GM23338 (cell line): ENCODE measurements around the gene FYN. TPM values are rescaled to one million over a fixed set of nuclear protein-coding genes. Genes with fewer than 3 reads are reported as not detected.

Experiments used
- ATAC-seq: fragments of 200-7000 bp; cut with Tn5 transposase; 3 replicates; pipeline ENCODE4 v1.9.1; 2020
- DNase-seq: peaks from one replicate; pipeline ENCODE4 v3.0.0-alpha.2; 2015; ENCODE audit warnings: low spot score
- H2AFZ ChIP-seq: fragments of 200-600 bp; sonication (generic); 2 replicates; pipeline ENCODE4 v1.8.0; 2016; ENCODE audit warnings: antibody characterized with exemption, mild to moderate bottlenecking, moderate library complexity
- H3F3A ChIP-seq: fragments of 200-600 bp; sonication (generic); replicated peaks from 2 replicates; pipeline ENCODE4 v1.8.0; 2017; ENCODE audit warnings: antibody characterized with exemption, mixed run types, low read depth
- H3K27ac ChIP-seq: fragments of 200-600 bp; sonication (generic); 2 replicates; pipeline ENCODE4 v1.6.1; 2016; ENCODE audit warnings: low read depth
- H3K27me3 ChIP-seq: fragments of 200-600 bp; sonication (generic); 2 replicates; pipeline ENCODE4 v1.8.0; 2016; ENCODE audit warnings: mild to moderate bottlenecking, mixed run types, moderate library complexity; ENCODE audit not compliant: insufficient read depth
- H3K36me3 ChIP-seq: fragments of 200-600 bp; sonication (generic); 2 replicates; pipeline ENCODE4 v1.8.0; 2016; ENCODE audit warnings: mild to moderate bottlenecking; ENCODE audit not compliant: insufficient read depth
- H3K4me1 ChIP-seq: fragments of 200-600 bp; sonication (generic); 2 replicates; pipeline ENCODE4 v1.8.0; 2016; ENCODE audit warnings: mild to moderate bottlenecking, moderate library complexity; ENCODE audit not compliant: insufficient read depth
- H3K4me2 ChIP-seq: fragments of 200-600 bp; sonication (generic); 2 replicates; pipeline ENCODE4 v1.7.1; 2017; ENCODE audit warnings: mixed run types
- H3K4me3 ChIP-seq: fragments of 200-600 bp; sonication (generic); 2 replicates; pipeline ENCODE4 v1.6.1; 2016; ENCODE audit warnings: mixed run types
- H3K79me2 ChIP-seq: fragments of 200-600 bp; sonication (generic); replicated peaks from 2 replicates; pipeline ENCODE4 v1.8.0; 2017; ENCODE audit warnings: mild to moderate bottlenecking; ENCODE audit not compliant: insufficient read depth
- H3K9me2 ChIP-seq: fragments of 200-600 bp; sonication (generic); 2 replicates; pipeline ENCODE4 v1.8.0; 2017; ENCODE audit not compliant: insufficient read depth
- H4K20me1 ChIP-seq: fragments of 200-600 bp; sonication (generic); replicated peaks from 2 replicates; pipeline ENCODE4 v1.8.0; 2017; ENCODE audit warnings: mild to moderate bottlenecking; ENCODE audit not compliant: insufficient read depth
- H3K27ac Mint-ChIP-seq: 2 replicates; pipeline ENCODE4 v1.8.0; 2020; ENCODE audit warnings: inconsistent platforms, mild to moderate bottlenecking, moderate library complexity, mixed read lengths
- H3K27me3 Mint-ChIP-seq: 3 replicates; pipeline ENCODE4 v1.8.0; 2022; ENCODE audit warnings: low read depth, mild to moderate bottlenecking, moderate library complexity, mixed read lengths, inconsistent platforms; ENCODE audit not compliant: insufficient read depth, poor library complexity
- H3K36me3 Mint-ChIP-seq: 3 replicates; pipeline ENCODE4 v1.8.0; 2021; ENCODE audit warnings: low read depth, mild to moderate bottlenecking, inconsistent platforms, moderate library complexity, mixed read lengths
- H3K4me1 Mint-ChIP-seq: 3 replicates; pipeline ENCODE4 v1.8.0; 2020; ENCODE audit warnings: mild to moderate bottlenecking, inconsistent platforms, mixed read lengths
- H3K4me3 Mint-ChIP-seq: 3 replicates; pipeline ENCODE4 v1.8.0; 2021; ENCODE audit warnings: moderate library complexity, mild to moderate bottlenecking, inconsistent platforms, mixed read lengths
- H3K9me3 Mint-ChIP-seq: 3 replicates; pipeline ENCODE4 v1.8.0; 2020; ENCODE audit warnings: moderate library complexity, mild to moderate bottlenecking, inconsistent platforms, mixed read lengths
- CREB1 ChIP-seq: fragments of 250-450 bp; sonication (Bioruptor Pico); IDR thresholded peaks from 2 replicates; pipeline ENCODE4 v1.5.0; 2020; ENCODE audit warnings: low read depth, mild to moderate bottlenecking, moderate library complexity
- EZH2 ChIP-seq: fragments of 200-600 bp; sonication (generic); IDR thresholded peaks from one replicate; pipeline ENCODE4 v1.8.0; 2017; ENCODE audit warnings: antibody characterized with exemption, mild to moderate bottlenecking, low read depth; ENCODE audit not compliant: unreplicated experiment
- EZH2phosphoT487 ChIP-seq: fragments of 200-600 bp; sonication (generic); IDR thresholded peaks from one replicate; pipeline ENCODE4 v1.8.1; 2018; ENCODE audit warnings: antibody characterized with exemption; ENCODE audit not compliant: unreplicated experiment
- JUNB ChIP-seq: IDR thresholded peaks from one replicate; pipeline ENCODE4 v1.6.1; 2016; ENCODE audit warnings: antibody characterized with exemption; ENCODE audit not compliant: unreplicated experiment
- NANOG ChIP-seq: IDR thresholded peaks from 2 replicates; pipeline ENCODE4 v1.6.1; 2016; ENCODE audit warnings: antibody characterized with exemption, borderline replicate concordance
- POLR2AphosphoS5 ChIP-seq: IDR thresholded peaks from 2 replicates; pipeline ENCODE4 v1.6.1; 2016; ENCODE audit warnings: antibody characterized with exemption, low read depth
- STAT1 ChIP-seq: IDR thresholded peaks from one replicate; pipeline ENCODE4 v1.6.1; 2016; ENCODE audit warnings: antibody characterized with exemption; ENCODE audit not compliant: unreplicated experiment
- ZNF114 ChIP-seq: fragments of 250-450 bp; sonication (Bioruptor Pico); IDR thresholded peaks from 2 replicates; pipeline ENCODE4 v1.5.0; 2020; ENCODE audit warnings: mild to moderate bottlenecking, moderate library complexity
- ZNF331 ChIP-seq: fragments of 250-450 bp; sonication (Bioruptor Pico); IDR thresholded peaks from 2 replicates; pipeline ENCODE4 v1.5.0; 2020; ENCODE audit warnings: low read depth, mild to moderate bottlenecking, moderate library complexity
- polyA plus RNA-seq: library from polyadenylated mRNA; unstranded; fragments of >200 nt; fragmentation: Nextera tagmentation; extraction: Ambion mirVana; gene quantifications from 2 replicates; pipeline ENCODE4 v1.2.1, GENCODE V29; 2016
- total RNA-seq: library from RNA; depleted of rRNA; stranded (reverse); fragments of >200 nt; shearing (Covaris generic); gene quantifications from 2 replicates; pipeline ENCODE4 v1.2.3, GENCODE V29; 2014
- TF ChIP-seq, protein P1 (sequence below), 2 experiments: fragments of 200-600 bp in 1 of 2; sonication (generic) in 1 of 2; conservative IDR thresholded peaks; 2 replicates each; pipeline versions ENCODE4 v1.5.1 to v1.6.1; 2016 to 2017; ENCODE audit warnings: antibody characterized with exemption in 2 of 2, low read depth in 2 of 2, mild to moderate bottlenecking in 2 of 2, moderate library complexity in 1 of 2
- TF ChIP-seq, protein P2 (sequence below): fragments of 250-450 bp; sonication (Bioruptor Pico); IDR thresholded peaks from 2 replicates; pipeline ENCODE4 v1.5.0; 2020; ENCODE audit warnings: mild to moderate bottlenecking, moderate library complexity
- TF ChIP-seq, protein P3 (sequence below): IDR thresholded peaks from 2 replicates; pipeline ENCODE4 v1.6.1; 2016; ENCODE audit warnings: antibody characterized with exemption
- TF ChIP-seq, protein P4 (sequence below): IDR thresholded peaks from one replicate; pipeline ENCODE4 v1.6.1; 2018; ENCODE audit warnings: antibody characterized with exemption; ENCODE audit not compliant: unreplicated experiment

Gene FYN
- total and polyA plus RNA-seq, 2 experiments from 2014 or later = 46.8 to 143 TPM

DNA sequence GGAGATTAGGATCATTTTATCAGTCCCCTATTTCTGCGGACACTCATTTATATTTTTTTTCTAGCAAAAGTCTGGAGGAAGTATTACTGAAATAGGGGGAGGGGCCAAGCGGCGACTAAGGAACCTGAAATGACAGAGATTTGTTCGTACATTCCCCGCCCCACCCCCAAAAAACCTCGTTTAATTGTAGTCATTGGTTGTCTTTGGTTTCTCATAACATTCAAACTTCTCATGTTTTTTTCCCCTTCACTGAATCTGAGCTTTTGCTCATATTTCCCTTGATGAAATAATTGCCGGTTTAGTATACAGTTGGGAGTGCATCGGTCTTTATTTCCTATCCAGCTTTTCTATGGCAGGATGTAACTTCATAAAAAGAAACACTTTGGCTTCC is 768 bp upstream of the FYN start:
- Histone ChIP-seq H3F3A (0 out of 2 replicates have a peak, but pooled peaks cover 5% of the 10 kb centered on the region), H3K4me1 (peaks cover 34% of the 10 kb centered on the region), H3K27ac (peak overlapping the region; percentile 77; the same call in 1 of the 2 replicates), H3K36me3 (no peaks in the 10 kb centered on the region), H4K20me1 (peaks cover 6% of the 10 kb centered on the region), H3K27me3 (no peaks in the 10 kb centered on the region), H3K4me3 (peak overlapping the region; percentile 62), H3K79me2 (peaks cover 30% of the 10 kb centered on the region), H3K4me2 (peak overlapping the region; percentile 84), H3K9me2 (no peaks in the 10 kb centered on the region; the same call in 1 of the 2 replicates), H2AFZ (peak overlapping the region; percentile 87)
- DNase-seq (peak; percentile 47), ATAC-seq (no peak)
- Mint-ChIP-seq H3K9me3 (no peaks in the 10 kb centered on the region), H3K4me1 (peaks cover 35% of the 10 kb centered on the region), H3K27me3 (peaks cover 11% of the 10 kb centered on the region), H3K36me3 (no peaks in the 10 kb centered on the region; the same call in 2 of the 3 replicates), H3K4me3 (peak overlapping the region; percentile 93), H3K27ac (peak overlapping the region; percentile 76; the same call in 1 of the 2 replicates)
- TF ChIP-seq JUNB (no peak), EZH2 (no peak), NANOG (no peak), ZNF331 (CRISPR knock-in tag) (no peak), STAT1 (no peak), ZNF114 (CRISPR knock-in tag) (no peak), POLR2AphosphoS5 (no peak), CREB1 (CRISPR knock-in tag) (no peak), EZH2phosphoT487 (no peak)
- TF ChIP-seq, protein P1, sequence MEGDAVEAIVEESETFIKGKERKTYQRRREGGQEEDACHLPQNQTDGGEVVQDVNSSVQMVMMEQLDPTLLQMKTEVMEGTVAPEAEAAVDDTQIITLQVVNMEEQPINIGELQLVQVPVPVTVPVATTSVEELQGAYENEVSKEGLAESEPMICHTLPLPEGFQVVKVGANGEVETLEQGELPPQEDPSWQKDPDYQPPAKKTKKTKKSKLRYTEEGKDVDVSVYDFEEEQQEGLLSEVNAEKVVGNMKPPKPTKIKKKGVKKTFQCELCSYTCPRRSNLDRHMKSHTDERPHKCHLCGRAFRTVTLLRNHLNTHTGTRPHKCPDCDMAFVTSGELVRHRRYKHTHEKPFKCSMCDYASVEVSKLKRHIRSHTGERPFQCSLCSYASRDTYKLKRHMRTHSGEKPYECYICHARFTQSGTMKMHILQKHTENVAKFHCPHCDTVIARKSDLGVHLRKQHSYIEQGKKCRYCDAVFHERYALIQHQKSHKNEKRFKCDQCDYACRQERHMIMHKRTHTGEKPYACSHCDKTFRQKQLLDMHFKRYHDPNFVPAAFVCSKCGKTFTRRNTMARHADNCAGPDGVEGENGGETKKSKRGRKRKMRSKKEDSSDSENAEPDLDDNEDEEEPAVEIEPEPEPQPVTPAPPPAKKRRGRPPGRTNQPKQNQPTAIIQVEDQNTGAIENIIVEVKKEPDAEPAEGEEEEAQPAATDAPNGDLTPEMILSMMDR (conservative IDR thresholded peaks at IDR 0.05; ENCODE audit: low read depth in 2 of 2) = no peak
- TF ChIP-seq, protein P2, sequence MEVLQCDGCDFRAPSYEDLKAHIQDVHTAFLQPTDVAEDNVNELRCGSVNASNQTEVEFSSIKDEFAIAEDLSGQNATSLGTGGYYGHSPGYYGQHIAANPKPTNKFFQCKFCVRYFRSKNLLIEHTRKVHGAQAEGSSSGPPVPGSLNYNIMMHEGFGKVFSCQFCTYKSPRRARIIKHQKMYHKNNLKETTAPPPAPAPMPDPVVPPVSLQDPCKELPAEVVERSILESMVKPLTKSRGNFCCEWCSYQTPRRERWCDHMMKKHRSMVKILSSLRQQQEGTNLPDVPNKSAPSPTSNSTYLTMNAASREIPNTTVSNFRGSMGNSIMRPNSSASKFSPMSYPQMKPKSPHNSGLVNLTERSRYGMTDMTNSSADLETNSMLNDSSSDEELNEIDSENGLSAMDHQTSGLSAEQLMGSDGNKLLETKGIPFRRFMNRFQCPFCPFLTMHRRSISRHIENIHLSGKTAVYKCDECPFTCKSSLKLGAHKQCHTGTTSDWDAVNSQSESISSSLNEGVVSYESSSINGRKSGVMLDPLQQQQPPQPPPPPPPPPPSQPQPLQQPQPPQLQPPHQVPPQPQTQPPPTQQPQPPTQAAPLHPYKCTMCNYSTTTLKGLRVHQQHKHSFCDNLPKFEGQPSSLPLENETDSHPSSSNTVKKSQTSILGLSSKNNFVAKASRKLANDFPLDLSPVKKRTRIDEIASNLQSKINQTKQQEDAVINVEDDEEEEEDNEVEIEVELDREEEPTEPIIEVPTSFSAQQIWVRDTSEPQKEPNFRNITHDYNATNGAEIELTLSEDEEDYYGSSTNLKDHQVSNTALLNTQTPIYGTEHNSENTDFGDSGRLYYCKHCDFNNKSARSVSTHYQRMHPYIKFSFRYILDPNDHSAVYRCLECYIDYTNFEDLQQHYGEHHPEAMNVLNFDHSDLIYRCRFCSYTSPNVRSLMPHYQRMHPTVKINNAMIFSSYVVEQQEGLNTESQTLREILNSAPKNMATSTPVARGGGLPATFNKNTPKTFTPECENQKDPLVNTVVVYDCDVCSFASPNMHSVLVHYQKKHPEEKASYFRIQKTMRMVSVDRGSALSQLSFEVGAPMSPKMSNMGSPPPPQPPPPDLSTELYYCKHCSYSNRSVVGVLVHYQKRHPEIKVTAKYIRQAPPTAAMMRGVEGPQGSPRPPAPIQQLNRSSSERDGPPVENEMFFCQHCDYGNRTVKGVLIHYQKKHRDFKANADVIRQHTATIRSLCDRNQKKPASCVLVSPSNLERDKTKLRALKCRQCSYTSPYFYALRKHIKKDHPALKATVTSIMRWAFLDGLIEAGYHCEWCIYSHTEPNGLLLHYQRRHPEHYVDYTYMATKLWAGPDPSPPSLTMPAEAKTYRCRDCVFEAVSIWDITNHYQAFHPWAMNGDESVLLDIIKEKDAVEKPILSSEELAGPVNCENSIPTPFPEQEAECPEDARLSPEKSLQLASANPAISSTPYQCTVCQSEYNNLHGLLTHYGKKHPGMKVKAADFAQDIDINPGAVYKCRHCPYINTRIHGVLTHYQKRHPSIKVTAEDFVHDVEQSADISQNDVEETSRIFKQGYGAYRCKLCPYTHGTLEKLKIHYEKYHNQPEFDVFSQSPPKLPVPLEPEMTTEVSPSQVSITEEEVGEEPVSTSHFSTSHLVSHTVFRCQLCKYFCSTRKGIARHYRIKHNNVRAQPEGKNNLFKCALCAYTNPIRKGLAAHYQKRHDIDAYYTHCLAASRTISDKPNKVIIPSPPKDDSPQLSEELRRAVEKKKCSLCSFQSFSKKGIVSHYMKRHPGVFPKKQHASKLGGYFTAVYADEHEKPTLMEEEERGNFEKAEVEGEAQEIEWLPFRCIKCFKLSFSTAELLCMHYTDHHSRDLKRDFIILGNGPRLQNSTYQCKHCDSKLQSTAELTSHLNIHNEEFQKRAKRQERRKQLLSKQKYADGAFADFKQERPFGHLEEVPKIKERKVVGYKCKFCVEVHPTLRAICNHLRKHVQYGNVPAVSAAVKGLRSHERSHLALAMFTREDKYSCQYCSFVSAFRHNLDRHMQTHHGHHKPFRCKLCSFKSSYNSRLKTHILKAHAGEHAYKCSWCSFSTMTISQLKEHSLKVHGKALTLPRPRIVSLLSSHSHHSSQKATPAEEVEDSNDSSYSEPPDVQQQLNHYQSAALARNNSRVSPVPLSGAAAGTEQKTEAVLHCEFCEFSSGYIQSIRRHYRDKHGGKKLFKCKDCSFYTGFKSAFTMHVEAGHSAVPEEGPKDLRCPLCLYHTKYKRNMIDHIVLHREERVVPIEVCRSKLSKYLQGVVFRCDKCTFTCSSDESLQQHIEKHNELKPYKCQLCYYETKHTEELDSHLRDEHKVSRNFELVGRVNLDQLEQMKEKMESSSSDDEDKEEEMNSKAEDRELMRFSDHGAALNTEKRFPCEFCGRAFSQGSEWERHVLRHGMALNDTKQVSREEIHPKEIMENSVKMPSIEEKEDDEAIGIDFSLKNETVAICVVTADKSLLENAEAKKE (CRISPR knock-in tag) = no peak
- TF ChIP-seq, protein P3, sequence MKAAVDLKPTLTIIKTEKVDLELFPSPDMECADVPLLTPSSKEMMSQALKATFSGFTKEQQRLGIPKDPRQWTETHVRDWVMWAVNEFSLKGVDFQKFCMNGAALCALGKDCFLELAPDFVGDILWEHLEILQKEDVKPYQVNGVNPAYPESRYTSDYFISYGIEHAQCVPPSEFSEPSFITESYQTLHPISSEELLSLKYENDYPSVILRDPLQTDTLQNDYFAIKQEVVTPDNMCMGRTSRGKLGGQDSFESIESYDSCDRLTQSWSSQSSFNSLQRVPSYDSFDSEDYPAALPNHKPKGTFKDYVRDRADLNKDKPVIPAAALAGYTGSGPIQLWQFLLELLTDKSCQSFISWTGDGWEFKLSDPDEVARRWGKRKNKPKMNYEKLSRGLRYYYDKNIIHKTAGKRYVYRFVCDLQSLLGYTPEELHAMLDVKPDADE = no peak
- TF ChIP-seq, protein P4, sequence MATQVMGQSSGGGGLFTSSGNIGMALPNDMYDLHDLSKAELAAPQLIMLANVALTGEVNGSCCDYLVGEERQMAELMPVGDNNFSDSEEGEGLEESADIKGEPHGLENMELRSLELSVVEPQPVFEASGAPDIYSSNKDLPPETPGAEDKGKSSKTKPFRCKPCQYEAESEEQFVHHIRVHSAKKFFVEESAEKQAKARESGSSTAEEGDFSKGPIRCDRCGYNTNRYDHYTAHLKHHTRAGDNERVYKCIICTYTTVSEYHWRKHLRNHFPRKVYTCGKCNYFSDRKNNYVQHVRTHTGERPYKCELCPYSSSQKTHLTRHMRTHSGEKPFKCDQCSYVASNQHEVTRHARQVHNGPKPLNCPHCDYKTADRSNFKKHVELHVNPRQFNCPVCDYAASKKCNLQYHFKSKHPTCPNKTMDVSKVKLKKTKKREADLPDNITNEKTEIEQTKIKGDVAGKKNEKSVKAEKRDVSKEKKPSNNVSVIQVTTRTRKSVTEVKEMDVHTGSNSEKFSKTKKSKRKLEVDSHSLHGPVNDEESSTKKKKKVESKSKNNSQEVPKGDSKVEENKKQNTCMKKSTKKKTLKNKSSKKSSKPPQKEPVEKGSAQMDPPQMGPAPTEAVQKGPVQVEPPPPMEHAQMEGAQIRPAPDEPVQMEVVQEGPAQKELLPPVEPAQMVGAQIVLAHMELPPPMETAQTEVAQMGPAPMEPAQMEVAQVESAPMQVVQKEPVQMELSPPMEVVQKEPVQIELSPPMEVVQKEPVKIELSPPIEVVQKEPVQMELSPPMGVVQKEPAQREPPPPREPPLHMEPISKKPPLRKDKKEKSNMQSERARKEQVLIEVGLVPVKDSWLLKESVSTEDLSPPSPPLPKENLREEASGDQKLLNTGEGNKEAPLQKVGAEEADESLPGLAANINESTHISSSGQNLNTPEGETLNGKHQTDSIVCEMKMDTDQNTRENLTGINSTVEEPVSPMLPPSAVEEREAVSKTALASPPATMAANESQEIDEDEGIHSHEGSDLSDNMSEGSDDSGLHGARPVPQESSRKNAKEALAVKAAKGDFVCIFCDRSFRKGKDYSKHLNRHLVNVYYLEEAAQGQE = no peak
